GM18499 (cell line): ENCODE results near the gene NOS1AP.
A peak's percentile ranks its signal among the peaks of the same experiment; 100 is the strongest.

Experiments used
- ATAC-seq: cut with Tn5 transposase; IDR thresholded peaks from one replicate; pipeline ENCODE4 v1.9.1; 2021; ENCODE audit warnings: moderate number of reproducible peaks; ENCODE audit not compliant: insufficient read depth, unreplicated experiment

The NOS1AP gene

GRCh38 chr1:162134646-162135045, 65.2 kb downstream of the NOS1AP start:
- no peak for ATAC-seq

- no peak for ATAC-seq
These were observed 65.8 kb downstream of the NOS1AP start for GRCh38 chr1:162135271-162135775.

- no peak for ATAC-seq
These were observed 67.3 kb downstream of the NOS1AP start for GRCh38 chr1:162136760-162137159.

- no peak for ATAC-seq
These were observed 67.9 kb downstream of the NOS1AP start for GRCh38 chr1:162137179-162137960.

- no peak for ATAC-seq
These were observed 68.6 kb downstream of the NOS1AP start for GRCh38 chr1:162138112-162138511.

- no peak for ATAC-seq
These were observed 69.2 kb downstream of the NOS1AP start for GRCh38 chr1:162138599-162139181.

GRCh38 chr1:162139211-162139610, 69.7 kb downstream of the NOS1AP start:
- ATAC-seq: no peak

GRCh38 chr1:162141281-162142054, 72.0 kb downstream of the NOS1AP start:
- no peak for ATAC-seq

- ATAC-seq: no peak
These were observed 73.5 kb downstream of the NOS1AP start for GRCh38 chr1:162142968-162143367.

GRCh38 chr1:162144268-162144667, 74.8 kb downstream of the NOS1AP start:
- no peak for ATAC-seq

- no peak for ATAC-seq
These were observed 75.4 kb downstream of the NOS1AP start for GRCh38 chr1:162144853-162145252.

- ATAC-seq: no peak
These were observed 75.9 kb downstream of the NOS1AP start for GRCh38 chr1:162145280-162145965.

GRCh38 chr1:162145966-162146696, 76.6 kb downstream of the NOS1AP start:
- no peak for ATAC-seq

GRCh38 chr1:162147760-162148159, 78.3 kb downstream of the NOS1AP start:
- ATAC-seq: no peak

GRCh38 chr1:162150112-162150511, 80.6 kb downstream of the NOS1AP start:
- ATAC-seq: no peak

GRCh38 chr1:162151900-162152829, 82.7 kb downstream of the NOS1AP start:
- peak; percentile 89 for ATAC-seq

- no peak for ATAC-seq
These were observed 83.9 kb downstream of the NOS1AP start for GRCh38 chr1:162153374-162153773.

GRCh38 chr1:162157469-162157868, 88.0 kb downstream of the NOS1AP start:
- no peak for ATAC-seq
